SK-N-SH (cell line): ENCODE results near the gene FA2H.

Experiments used
- EZH2phosphoT487 ChIP-seq: fragments of 200-600 bp; sonication (generic); IDR thresholded peaks from 2 replicates; pipeline ENCODE4 v1.6.1; 2017; ENCODE audit warnings: low read depth, mixed run types, mild to moderate bottlenecking, antibody characterized with exemption, moderate library complexity, borderline replicate concordance
- TF ChIP-seq, protein P1 (sequence below): IDR thresholded peaks from 2 replicates; pipeline ENCODE4 v1.6.1; 2012; ENCODE audit warnings: mild to moderate bottlenecking, low read depth, low read length, moderate library complexity

DNA sequence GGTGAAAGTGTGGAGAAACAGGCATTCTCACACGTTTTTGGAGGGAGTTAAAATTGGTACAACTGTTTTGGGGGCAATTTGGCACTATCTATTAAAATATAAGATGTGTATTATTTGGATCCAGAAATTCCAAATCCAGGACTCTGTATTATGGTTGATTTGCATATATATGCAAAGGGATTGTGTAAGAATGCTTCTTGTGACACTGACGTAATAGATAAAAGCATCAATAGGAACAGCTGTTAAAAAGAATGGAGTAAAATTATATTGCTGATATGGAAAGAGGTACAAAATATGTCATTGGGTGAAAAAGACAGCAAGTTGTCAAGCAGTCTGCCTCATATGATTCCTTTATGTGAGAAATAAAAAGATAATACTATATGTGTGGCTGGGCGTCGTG lies 17.3 kb downstream of the FA2H start:
- TF ChIP-seq EZH2phosphoT487, result no peak
- TF ChIP-seq, protein P1, sequence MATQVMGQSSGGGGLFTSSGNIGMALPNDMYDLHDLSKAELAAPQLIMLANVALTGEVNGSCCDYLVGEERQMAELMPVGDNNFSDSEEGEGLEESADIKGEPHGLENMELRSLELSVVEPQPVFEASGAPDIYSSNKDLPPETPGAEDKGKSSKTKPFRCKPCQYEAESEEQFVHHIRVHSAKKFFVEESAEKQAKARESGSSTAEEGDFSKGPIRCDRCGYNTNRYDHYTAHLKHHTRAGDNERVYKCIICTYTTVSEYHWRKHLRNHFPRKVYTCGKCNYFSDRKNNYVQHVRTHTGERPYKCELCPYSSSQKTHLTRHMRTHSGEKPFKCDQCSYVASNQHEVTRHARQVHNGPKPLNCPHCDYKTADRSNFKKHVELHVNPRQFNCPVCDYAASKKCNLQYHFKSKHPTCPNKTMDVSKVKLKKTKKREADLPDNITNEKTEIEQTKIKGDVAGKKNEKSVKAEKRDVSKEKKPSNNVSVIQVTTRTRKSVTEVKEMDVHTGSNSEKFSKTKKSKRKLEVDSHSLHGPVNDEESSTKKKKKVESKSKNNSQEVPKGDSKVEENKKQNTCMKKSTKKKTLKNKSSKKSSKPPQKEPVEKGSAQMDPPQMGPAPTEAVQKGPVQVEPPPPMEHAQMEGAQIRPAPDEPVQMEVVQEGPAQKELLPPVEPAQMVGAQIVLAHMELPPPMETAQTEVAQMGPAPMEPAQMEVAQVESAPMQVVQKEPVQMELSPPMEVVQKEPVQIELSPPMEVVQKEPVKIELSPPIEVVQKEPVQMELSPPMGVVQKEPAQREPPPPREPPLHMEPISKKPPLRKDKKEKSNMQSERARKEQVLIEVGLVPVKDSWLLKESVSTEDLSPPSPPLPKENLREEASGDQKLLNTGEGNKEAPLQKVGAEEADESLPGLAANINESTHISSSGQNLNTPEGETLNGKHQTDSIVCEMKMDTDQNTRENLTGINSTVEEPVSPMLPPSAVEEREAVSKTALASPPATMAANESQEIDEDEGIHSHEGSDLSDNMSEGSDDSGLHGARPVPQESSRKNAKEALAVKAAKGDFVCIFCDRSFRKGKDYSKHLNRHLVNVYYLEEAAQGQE, result no peak
